T1000 (cell line): Measurements from ENCODE around the gene TMED10.
"Not testable (repeated sequence)": the region's sequence is repeated elsewhere in the genome, so short reads cannot be mapped to it uniquely, and the experiment has no call there.

Source experiments
- DNase-seq: peaks from one replicate; lab custom pipeline; 2025; ENCODE audit warnings: mixed read lengths; lab: John Stamatoyannopoulos, UW

Gene TMED10

GRCh38 chr14:75158843-75159614, 17.4 kb downstream of the TMED10 start:
- DNase-seq = no peak

- no peak for DNase-seq
Measured at GRCh38 chr14:75156901-75157300, 19.5 kb downstream of the TMED10 start.

- DNase-seq = no peak
Measured at GRCh38 chr14:75156111-75156510, 20.3 kb downstream of the TMED10 start.

GRCh38 chr14:75155169-75155568, 21.2 kb downstream of the TMED10 start:
- DNase-seq = no peak

GRCh38 chr14:75153295-75153694, 23.1 kb downstream of the TMED10 start:
- DNase-seq = no peak

- DNase-seq = no peak
Measured at GRCh38 chr14:75151851-75152250, 24.6 kb downstream of the TMED10 start.

GRCh38 chr14:75150637-75151036, 25.8 kb downstream of the TMED10 start:
- not testable (repeated sequence) for DNase-seq

GRCh38 chr14:75150150-75150549, 26.3 kb downstream of the TMED10 start:
- DNase-seq = no peak

GRCh38 chr14:75147423-75148071, 28.9 kb downstream of the TMED10 start:
- DNase-seq = no peak

- DNase-seq = no peak
Measured at GRCh38 chr14:75144944-75145343, 31.5 kb downstream of the TMED10 start.

- DNase-seq = no peak
Measured at GRCh38 chr14:75143761-75144527, 32.5 kb downstream of the TMED10 start.

- DNase-seq = no peak
Measured at GRCh38 chr14:75142494-75142893, 33.9 kb downstream of the TMED10 start.

- no peak for DNase-seq
Measured at GRCh38 chr14:75141967-75142366, 34.4 kb downstream of the TMED10 start.

GRCh38 chr14:75141062-75141461, 35.4 kb downstream of the TMED10 start:
- DNase-seq = no peak

GRCh38 chr14:75140620-75141019, 35.8 kb downstream of the TMED10 start:
- DNase-seq = no peak

GRCh38 chr14:75139185-75139584, 37.2 kb downstream of the TMED10 start:
- no peak for DNase-seq

- no peak for DNase-seq
Measured at GRCh38 chr14:75138492-75138891, 37.9 kb downstream of the TMED10 start.

- DNase-seq = no peak
Measured at GRCh38 chr14:75134644-75135043, 41.8 kb downstream of the TMED10 start.

- no peak for DNase-seq
Measured at GRCh38 chr14:75133597-75133996, 42.8 kb downstream of the TMED10 start.

- peak; percentile 47 for DNase-seq
Measured at GRCh38 chr14:75132382-75133086, 43.9 kb downstream of the TMED10 start.

GRCh38 chr14:75128596-75128990, 47.8 kb downstream of the TMED10 start:
- DNase-seq = no peak

GRCh38 chr14:75127903-75128595, 48.4 kb downstream of the TMED10 start:
- DNase-seq = no peak
